ENCODE results near the gene AMBRA1.
"Not testable (repeated sequence)": the region's sequence is repeated elsewhere in the genome, so short reads cannot be mapped to it uniquely, and the experiment has no call there.

AMBRA1 gene

DNA sequence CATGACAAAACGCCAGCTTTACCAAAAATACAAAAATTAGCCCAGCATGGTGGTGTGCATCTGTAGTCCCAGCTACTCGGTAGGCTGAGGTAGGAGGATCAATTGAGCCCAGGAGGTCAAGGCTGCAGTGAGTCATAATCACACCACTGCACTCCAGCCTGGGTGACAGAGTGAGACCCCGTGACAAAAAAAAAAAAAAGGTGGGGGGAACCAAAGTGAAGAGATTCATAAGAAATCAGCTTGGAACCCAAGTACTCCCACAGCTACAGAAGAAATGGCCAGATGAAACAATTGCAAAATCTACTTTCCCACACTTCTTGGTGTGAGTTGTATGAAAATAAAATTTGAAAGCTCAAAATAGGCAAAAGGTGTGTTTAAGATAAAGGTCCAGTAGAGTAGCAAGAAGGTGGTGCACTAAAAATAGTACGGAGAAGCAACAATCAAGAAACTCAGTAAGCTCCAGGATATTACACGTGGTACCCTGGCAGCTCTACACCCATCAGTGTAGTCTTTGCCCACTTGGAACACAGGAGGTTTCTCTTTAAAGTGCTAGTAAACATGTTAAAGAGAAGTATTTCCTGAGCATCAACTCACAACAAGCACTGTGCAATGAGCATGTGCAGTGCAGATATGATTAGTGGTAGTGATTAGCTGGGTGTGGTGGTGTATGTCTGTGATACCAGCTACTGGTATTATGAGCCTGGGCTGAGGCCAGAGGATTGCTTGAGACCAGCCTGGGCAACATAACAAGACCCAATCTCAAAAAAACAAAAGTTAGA is 17.9 kb upstream of the AMBRA1 start:
- DNase-seq = no peak

DNA sequence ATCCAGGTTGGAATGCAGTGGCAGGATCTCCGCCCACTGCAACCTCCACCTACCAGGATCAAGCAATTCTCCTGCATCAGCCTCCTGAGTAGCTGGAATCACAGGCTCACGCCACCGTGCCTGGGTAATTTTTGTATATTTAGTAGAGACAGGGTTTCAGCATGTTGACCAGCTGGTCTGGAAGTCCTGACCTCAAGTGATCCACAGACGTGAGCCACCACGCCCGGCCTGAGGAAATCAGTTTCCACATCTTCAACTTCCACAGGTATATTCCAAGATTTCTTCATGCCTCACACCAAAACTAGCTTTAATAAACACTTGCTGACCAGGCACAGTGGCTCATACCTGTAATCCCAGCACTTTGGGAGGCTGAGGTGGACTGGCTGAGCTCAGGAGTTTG is 15.6 kb upstream of the AMBRA1 start:
- DNase-seq = no peak

DNA sequence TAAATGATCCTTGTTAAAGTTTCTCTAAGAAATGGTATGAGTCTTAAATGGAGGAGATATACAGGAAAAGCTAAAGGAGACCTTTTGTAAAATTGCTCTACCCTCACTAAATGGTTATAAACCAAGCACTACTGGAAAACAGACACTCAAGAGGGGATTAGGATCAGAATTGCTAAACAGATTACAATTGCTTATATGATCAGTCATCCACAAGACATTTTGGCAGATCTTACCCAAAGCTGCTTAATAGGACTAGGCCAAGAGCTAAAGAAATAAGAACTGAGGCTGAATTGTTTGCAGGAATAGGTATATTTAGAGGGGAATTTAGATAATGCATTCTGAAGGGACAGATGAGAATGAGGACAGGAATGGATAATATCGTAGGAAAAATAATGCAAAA is 13.7 kb upstream of the AMBRA1 start:
- DNase-seq = no peak

DNA sequence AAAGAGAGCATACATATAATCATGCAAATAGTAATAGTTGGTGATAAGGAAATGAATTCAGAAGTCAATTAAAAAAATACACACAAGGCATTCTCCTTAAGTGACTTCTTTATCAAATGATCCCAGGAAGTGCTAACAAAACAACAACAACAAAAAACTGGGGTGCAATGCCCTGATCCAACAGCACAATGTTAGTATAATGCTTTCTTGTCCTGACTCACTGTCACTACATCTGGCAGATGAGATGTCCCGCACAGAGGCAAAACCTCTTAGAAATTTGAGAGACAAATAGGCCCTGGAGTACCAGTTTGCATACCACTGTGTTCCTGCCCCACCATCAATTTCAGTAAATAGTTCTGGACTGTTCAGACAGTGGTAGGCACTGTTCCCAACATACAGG is 11.0 kb upstream of the AMBRA1 start:
- no peak for DNase-seq

DNA sequence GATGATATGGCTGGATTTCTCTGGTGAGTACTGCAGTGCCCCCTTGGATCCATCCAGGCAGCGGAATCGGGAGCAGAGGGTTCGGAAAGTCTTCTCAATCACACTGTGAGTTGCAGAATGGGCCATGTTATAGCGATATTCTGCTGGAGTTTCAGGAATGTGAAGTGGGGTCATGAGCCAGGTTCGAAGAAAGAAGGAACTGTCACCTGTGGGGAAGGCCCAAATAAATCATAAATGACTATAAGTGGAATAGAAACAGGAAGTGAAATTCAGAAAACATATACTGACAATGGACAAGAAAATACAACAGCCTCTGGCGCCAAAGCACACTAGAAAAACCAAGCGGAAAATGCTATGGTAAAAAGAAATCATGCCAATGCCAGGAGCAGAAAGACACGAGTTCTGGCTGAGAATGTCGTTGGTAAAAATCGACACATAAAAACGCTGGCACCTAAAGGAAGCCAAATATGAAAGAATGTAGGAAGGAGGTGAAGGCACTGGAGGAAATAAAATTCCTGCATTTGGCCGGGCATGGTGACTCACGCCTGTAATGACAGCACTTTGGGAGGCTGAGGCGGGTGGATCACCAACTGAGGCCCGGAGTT is 10.0 kb upstream of the AMBRA1 start:
- DNase-seq = no peak

DNA sequence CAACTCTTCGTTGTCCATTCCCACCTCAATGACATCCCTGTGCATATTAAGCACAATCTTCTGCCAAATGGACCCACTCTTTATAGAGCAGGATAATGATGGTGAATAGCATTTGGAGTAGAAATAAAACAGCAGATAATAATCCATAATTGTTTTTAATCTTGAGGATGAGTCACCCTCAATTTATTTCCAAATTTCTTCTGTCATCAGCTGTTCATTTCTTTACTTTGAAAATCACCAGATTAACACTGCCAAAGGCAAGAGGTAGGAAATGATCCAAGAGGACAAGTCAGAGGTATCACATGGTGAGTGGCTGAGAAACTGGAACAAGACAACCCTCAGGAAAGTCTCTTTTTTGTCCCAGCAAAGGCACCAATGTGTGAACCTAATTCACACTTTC is 7.3 kb upstream of the AMBRA1 start:
- no peak for DNase-seq

DNA sequence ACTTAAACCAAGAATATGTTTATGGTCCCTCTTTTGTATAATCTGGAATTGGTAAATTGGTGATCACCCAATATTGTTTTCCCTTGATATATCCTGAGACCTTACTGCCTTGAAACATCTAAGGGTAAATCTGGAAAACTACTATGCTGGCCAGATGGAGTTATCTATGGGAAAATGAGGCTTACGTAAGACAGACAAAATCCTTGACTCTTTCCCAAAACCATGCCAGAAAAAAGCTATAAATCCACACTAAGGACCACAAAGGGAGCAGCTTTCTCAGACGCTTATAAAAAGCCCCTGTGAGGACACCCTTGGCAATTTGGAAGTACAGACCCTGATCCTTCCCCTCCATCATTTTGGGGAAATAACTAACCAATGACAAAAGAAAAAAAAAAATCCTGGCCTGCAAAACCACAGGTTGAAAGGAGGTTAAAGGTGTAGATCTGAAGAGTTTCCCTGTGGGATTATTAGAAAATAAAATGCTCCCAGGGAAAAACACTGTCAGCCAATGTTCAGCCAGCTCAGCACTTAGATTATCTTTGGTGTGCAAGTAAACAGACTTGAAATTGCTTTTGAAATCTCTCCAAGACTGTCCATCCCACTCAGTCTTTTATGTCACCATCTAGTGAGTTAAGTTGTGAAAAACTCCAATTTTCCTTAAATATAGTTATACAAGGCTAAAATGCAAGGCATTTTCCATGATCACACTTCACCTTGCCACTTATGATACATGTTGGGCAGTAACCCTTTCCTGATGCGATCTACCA is 6.6 kb upstream of the AMBRA1 start:
- no peak for DNase-seq

DNA sequence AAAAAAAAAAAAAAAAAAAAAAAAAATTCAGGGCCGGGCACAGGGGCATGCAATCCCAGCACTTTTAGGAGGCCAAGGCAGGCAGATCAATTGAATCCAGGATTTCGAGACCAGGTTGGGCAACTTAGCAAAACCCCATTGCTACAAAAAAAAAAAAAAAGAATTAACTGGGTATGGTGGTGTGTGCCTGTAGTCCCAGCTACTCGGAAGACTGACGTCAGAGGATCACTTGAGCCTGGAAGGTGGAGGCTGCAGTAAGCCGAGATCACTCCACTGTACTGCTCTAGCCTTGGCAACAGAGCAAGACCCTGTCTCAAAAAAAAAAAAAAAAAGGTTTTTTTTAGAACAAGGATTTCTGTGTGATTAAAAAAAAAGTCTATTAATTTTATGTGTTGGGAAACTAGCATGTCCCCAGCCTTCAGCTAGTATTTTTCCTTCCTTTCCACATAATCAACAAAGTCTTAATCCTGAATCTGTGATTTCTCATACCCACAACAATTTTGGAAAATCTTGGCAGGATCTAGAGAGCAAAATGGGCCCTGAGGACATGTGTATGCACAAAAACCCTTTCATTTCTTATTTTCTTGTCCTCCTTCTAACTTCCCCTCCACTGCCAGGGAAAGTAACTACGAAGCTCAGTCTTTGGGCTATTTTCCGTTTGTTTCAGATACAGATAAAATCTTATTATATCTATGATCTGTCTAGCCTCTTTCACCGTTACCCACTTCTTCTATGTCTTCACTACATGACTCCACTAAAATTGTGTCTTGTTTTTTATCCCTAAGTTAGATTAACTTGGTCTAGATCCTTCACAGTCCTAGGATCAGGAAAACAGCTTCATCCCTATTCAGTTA is 5.7 kb upstream of the AMBRA1 start:
- DNase-seq = no peak

DNA sequence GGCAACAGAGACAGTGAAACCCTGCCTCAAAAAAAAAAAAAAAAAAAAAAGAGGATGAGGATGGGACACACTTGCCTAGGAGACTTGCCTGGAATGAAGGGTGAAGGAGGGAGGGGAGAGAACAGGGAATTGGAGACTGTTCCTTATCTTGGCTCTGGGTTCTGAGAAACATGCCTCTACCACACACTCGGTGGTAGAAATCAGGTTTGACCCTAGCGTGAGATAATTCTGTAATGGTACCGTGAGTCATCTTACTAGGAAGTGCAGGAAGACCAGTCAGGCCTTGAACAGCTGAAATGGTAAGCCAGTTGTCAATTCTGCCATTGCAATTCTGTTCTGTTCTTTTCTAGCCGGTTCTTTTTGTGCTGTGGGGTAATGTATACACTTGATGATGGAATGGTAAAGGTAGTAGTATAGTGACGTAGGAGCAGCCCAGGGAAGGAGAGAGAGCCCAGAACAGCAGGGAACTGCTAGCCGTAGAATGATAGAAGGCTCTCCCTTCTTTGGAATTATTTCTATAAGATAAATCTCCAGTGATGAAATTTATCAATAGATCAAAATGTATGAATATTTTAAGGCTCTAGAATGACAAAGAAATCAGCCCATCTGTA is 3.9 kb upstream of the AMBRA1 start:
- DNase-seq = no peak

DNA sequence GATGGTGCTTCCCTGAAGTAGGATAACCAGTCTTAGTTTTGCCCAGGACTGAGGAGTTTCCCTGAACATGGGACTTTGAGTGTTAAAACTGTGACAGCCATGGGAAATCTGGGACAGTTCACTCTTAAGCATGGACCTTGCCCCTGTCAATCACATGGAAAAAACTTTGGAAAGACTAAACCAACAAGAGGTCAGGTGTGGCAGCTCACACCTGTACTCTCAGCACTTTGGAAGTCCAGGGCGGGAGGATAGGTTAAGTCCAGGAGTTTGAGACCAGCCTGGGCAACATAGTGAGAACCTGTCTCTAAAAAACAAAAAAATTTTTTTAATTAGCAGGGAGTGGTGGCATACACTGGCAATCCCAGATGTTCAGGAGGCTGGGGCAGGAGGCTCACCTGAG is 3.3 kb upstream of the AMBRA1 start:
- no peak for DNase-seq

DNA sequence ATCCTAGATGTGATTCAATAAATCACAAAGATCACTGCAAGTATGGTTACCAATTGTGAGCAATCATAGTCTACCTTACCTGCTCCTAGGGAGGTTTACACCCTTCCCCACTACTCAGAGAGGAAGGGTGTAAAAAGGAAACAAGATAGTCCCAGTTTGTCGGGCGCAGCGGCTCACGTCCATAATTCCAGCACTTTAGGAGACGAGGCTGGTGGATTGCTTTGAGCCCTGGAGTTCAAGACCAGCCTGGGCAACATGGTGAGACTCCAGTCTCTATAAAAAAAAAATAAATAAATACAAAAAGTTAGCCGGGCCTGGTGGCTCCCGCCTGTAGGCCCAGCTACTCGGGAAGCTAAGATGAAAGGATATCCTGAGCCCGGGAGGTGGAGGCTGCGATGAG is 962 bp upstream of the AMBRA1 start:
- no peak for DNase-seq

DNA sequence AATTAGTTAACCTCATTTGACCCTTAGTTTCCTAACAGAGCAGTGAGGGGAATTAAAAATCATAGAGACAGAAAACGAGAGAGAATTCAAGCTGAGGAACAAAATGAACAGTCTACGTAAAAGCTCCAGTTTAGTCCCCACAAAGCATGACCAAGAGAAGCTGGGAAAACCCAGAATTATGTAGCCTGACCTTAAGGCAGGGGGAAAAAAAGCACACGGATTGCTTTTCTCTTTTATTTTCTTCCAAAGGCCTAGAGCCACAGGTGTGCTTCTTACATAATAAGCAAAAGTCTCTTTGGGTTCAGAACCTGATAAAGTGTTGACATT is 514 bp upstream of the AMBRA1 start:
- DNase-seq = no peak

DNA sequence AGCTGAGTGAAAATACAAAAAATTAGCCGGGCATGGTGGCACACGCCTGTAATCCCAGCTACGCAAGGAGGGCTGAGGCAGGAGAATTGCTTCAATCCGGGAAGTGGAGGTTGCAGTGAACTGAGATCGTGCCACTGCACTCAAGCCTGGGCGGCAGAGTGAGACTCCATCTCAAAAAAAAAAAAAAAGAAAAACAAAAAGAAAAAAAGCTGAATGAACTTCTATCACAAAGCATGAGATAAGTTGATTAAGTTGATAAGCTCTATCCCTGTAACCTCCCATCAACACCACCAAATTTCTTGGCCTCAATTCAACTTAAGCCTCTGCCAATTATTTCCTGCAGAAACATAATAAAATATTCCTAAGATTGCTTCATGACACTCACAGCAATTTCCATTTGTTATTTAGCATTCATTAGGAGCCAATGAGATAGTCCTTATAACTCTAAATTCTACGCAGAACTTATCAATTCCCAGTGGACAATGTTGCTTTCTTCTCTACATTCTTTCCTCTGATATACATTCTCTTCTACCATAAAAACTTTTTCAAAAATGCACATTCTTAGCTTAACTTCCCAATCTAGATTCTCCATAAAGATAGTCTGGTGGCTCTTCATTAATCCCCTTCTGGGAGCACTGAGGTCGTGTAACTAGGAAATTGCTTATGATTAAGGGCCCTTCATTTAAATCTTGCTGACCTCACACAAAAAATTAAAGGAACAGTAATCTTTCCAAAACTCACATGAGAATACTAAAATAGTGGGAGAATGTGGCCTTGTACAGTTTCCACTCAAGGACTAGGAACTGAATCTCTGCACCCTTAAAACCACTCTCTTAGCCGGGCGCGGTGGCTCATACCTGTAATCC is 2.9 kb downstream of the AMBRA1 start:
- DNase-seq = no peak

DNA sequence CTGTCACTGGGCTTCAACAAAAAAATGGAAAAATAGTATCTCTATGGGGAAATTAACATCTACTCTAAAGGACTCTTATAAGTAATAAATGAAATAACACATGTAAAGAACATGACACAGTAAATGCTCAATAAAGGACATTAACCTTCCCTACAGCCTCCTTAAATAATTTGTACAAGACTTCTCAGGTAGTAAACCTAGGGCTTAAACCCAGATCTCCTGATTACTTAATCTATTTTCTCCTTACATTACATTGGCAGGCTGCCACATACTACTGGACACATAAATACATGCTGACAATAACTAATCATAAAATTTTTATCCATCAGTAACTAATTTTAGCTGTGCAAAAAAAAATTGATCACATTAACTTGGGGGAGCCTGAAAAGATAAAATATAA is 4.9 kb downstream of the AMBRA1 start:
- DNase-seq = no peak

DNA sequence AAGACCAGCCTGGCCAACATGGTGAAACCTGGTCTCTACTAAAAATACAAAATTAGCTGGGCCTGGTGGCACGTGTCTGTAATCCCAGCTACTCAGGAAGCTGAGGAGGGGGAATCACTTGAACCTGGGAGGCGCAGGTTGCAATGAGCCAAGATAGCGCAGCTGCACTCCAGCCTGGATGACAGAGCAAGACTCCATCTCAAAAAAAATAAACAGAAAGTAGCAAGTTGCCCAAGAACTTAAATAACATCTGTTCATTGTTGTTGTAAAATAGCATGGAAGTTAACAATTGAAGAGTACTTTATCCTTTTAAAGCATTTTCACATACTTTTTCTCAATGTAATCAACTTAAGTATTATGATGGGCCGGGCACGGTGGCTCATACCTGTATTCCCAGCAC is 5.7 kb downstream of the AMBRA1 start:
- no peak for DNase-seq

DNA sequence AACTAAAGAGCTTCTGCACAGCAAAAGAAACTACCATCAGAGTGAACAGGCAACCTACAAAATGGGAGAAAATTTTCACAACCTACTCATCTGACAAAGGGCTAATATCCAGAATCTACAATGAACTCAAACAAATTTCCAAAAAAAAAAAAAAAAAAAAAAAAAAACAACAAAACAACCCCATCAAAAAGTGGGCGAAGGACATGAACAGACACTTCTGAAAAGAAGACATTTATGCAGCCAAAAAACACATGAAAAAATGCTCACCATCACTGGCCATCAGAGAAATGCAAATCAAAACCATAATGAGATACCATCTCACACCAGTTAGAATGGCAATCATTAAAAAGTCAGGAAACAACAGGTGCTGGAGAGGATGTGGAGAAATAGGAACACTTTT is 10.3 kb downstream of the AMBRA1 start:
- DNase-seq = not testable (repeated sequence)

DNA sequence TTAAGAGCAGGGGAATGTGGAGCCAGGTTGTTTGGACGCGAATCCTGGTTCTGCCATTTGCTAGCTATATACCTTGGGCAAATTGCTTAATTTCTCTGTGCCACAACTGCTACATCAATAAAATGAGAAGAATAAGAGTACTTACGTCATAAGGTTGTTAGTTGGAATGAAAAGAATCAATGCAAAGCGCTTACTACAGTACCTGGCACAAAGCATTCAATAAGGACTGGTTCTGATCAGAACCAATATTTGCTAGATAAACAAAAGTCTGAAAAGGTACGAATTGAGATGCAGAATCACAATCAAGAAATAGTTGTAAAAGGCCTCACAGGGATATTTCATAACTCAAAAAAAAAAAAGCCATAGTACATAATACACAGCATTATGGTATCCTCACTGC is 11.2 kb downstream of the AMBRA1 start:
- DNase-seq = no peak

DNA sequence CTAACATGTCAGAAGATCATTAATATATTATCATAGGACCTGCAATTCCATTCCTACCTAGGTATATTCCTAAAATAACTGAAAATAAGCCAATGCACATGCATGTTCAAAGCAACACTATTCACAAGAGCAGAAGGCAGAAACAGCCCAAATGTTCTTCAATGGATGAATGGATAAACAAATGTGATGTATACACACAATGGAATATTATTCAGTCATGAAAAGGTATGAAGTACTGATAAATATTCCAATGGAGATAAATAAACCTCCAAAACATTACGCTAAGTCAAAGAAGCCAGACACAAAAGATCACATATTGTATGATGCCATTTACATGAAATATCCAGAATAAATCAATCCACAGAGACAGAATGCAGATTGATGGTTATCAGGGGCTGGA is 16.8 kb downstream of the AMBRA1 start:
- DNase-seq = no peak

DNA sequence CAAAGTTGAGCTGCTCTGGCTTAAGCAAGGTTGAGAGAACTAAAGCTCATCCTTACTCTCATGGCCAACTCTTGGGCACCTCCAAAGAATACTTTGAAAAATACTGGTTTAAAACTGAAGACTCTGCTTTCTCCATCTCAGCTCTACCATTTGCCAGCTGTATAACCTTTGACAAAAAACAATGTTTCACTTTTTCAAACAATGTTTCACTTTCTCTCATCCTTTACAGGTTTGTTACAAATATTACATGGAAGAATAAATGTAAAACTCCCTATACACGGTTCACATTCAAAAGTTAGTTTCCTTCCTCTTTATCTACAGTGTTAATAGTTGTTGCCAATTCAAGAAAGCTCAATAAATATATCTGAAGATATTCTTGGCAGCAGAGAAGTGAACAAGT is 19.2 kb downstream of the AMBRA1 start:
- no peak for DNase-seq

DNA sequence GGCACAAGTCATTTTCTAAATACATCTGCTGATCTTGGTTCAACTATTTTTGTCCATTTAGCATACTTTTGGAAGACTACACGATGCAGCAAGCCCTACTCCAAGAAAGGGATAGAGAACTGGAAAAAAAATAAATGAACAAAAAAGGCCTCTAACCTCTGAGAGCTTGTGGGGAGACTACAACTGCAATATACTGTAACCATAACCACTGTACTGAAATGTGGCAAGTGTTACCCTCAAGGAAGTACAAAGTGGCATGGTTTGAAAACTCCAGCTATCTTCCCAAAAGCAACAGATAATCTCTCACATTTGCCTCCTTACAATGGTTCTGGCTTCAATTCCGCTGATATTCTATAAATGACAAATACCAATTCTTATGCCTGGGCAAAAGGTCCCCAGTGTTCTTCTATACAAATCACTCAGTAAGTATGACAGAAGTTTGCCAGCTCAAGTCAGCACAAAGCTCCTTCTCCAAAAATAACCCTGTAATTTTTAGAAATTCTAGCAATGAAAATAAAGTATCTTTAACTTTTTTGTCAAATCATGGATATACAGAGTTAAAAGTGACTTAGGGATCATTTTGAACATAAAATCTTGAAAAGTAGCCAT is 22.9 kb downstream of the AMBRA1 start:
- no peak for DNase-seq

DNA sequence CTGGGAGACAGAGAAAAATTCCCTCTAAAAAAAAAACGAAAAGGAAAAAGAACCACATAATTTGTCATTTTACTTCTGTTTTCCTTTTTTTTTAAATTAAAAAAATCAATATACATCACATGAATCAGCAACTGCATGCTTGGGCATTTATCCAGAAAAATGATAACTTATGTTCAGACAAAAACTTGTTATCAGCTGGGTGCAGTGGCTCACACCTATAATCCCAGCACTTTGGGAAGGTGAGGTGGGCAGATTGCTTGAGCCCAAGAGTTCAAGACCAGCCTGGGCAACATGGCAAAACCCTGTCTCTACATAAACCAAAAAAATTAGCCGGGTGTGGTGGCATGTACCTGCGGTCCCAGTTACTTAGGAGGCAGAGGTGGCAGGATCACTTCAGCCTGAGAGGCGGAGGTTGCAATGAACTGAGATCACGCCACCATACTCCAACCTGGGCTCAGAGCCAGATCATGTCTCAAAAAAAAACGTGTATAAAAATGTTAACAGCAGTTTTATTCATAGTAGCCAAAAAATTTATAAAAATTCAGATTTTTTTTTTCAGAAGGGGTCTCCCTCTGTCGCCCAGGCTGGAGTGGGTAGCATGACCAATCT is 28.5 kb downstream of the AMBRA1 start:
- DNase-seq = no peak

Data from activated T-cell treated with anti-CD3 and anti-CD28 coated beads for 4 hours (primary cell).